Measurements from ENCODE around the gene NBPF20.

DNA sequence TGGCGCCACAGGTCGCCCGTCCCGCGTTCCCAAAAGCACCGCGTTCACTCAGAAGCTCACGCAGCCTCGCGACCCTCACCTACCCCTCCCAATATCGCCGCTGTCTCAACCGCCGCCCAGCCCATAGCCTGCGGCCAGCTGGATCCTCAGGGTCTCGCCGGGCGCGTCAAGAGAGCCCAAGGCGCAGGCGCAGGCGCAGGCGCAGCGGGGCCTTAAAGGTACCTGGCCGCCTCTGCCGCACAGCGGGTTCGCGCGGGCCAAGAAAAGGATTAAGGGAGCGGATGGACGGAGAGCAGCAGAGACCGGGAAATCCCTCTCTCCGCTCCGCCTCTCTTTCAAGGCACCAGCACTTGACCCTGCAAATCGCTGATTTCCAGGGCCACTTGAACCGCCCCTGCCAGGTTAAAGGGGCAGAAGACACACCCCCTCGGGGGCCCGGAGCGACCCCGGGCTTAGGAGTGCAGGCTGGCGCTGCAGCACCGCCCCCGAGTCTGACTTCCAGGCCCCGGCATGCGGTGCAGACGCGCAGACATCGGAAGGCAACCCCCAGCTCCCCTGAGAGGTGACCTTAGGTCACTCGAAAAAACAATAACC lies at the start of gene NBPF20:
- TF ChIP-seq, protein P1, sequence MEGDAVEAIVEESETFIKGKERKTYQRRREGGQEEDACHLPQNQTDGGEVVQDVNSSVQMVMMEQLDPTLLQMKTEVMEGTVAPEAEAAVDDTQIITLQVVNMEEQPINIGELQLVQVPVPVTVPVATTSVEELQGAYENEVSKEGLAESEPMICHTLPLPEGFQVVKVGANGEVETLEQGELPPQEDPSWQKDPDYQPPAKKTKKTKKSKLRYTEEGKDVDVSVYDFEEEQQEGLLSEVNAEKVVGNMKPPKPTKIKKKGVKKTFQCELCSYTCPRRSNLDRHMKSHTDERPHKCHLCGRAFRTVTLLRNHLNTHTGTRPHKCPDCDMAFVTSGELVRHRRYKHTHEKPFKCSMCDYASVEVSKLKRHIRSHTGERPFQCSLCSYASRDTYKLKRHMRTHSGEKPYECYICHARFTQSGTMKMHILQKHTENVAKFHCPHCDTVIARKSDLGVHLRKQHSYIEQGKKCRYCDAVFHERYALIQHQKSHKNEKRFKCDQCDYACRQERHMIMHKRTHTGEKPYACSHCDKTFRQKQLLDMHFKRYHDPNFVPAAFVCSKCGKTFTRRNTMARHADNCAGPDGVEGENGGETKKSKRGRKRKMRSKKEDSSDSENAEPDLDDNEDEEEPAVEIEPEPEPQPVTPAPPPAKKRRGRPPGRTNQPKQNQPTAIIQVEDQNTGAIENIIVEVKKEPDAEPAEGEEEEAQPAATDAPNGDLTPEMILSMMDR (IDR thresholded peaks at IDR 0.05): peak in 1 of 6 experiments; percentile 3
- peak; percentile 13 to 72 for TF ChIP-seq POLR2A (IDR thresholded peaks at IDR 0.05)
